ENCODE results near the gene FAM114A2. TPM values are rescaled to one million over a fixed set of nuclear protein-coding genes. Genes with fewer than 3 reads are reported as not detected.

FAM114A2 gene
- total RNA-seq, 2 experiments from 2014 or later: 27.4 to 27.8 TPM

DNA sequence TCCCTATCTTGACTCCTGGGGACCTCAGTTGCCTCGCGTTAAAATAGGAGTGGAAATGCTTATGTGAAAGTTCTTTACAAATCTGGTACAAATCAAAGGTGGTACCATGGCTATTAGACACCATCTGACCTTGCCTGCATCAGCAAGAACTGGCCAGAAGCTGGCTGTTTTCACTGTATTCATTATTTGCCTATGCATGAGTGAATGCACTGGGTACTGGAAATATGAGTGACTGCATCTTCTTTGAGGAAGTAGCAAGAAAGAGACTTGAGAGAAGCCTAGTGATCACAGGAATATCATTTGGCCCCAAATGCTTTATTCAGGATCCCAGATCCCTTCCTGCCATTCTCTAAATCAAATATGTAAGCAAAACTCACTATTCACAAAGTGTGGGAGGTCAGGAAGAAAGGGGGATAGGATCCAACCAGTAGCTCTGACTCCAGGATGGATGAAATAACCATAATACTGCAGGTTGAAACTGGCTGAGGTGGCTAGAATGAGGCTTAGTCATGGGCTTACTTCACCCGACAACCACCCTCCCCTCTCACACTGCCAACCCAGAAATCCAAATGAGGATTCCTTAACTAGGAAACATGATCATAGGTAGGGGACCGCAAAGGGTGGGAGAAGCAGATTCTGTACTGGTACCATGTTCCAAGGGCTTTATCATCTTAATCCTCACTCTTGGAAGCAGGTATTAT is 56.7 kb downstream of the FAM114A2 start:
- intact Hi-C loops (cut with micrococcal nuclease): no loop called here
- no peak overlapping the region for H3K4me3 Mint-ChIP-seq
- no peaks in the 10 kb centered on the region for H3K9me3 Mint-ChIP-seq
- H3K27ac Mint-ChIP-seq: no peak overlapping the region
- no peaks in the 10 kb centered on the region for H3K4me1 Mint-ChIP-seq (ENCODE audit: low read depth)
- H3K36me3 Mint-ChIP-seq: no peaks in the 10 kb centered on the region
- no peaks in the 10 kb centered on the region for H3K27me3 Mint-ChIP-seq
- no peak for DNase-seq
- ChIA-PET POLR2A (no interaction called here), CTCF (interaction anchor here (1.6 kb wide), 1 partner anchor 9 kb away, joined by 4 read pairs; no protein-coding TSS in a partner anchor)

GRCh38 chr5:153979028-153979783 is 59.5 kb downstream of the FAM114A2 start:
- ChIA-PET CTCF (no interaction called here), POLR2A (no interaction called here)
- Mint-ChIP-seq H3K36me3 (no peaks in the 10 kb centered on the region), H3K4me1 (ENCODE audit: low read depth) (no peaks in the 10 kb centered on the region), H3K27me3 (peaks cover 3% of the 10 kb centered on the region), H3K4me3 (no peak overlapping the region), H3K9me3 (no peaks in the 10 kb centered on the region), H3K27ac (no peak overlapping the region)
- intact Hi-C loops (cut with micrococcal nuclease): no loop called here
- no peak for DNase-seq

GRCh38 chr5:153974813-153975163 is 63.9 kb downstream of the FAM114A2 start:
- H3K4me1 Mint-ChIP-seq (ENCODE audit: low read depth): no peaks in the 10 kb centered on the region
- intact Hi-C loops (cut with micrococcal nuclease): loop anchor here (1.0 to 5.0 kb wide), 4 partner anchors 98 to 493 kb away; no protein-coding TSS in a partner anchor
- DNase-seq: no peak
- CTCF ChIA-PET: interaction anchor here (0.6 to 4.3 kb wide), 19 partner anchors 10 to 1443 kb away, joined by 3 to 34 read pairs (median 5); no protein-coding TSS in a partner anchor
- POLR2A ChIA-PET: no interaction called here
- no peaks in the 10 kb centered on the region for H3K36me3 Mint-ChIP-seq
- peaks cover 3% of the 10 kb centered on the region for H3K27me3 Mint-ChIP-seq
- no peak overlapping the region for H3K27ac Mint-ChIP-seq
- H3K4me3 Mint-ChIP-seq: no peak overlapping the region
- no peaks in the 10 kb centered on the region for H3K9me3 Mint-ChIP-seq

GRCh38 chr5:153974131-153974812 is 64.4 kb downstream of the FAM114A2 start:
- H3K36me3 Mint-ChIP-seq: no peaks in the 10 kb centered on the region
- ChIA-PET POLR2A (no interaction called here), CTCF (interaction anchor here (0.7 to 4.3 kb wide), 17 partner anchors 8 to 666 kb away, joined by 3 to 34 read pairs (median 5); no protein-coding TSS in a partner anchor)
- no peaks in the 10 kb centered on the region for H3K4me1 Mint-ChIP-seq (ENCODE audit: low read depth)
- H3K9me3 Mint-ChIP-seq: no peaks in the 10 kb centered on the region
- no peak overlapping the region for H3K4me3 Mint-ChIP-seq
- intact Hi-C loops (cut with micrococcal nuclease): loop anchor here (1.0 to 5.0 kb wide), 4 partner anchors 98 to 493 kb away; no protein-coding TSS in a partner anchor
- no peak overlapping the region for H3K27ac Mint-ChIP-seq
- peak; percentile 35 for DNase-seq
- H3K27me3 Mint-ChIP-seq: peaks cover 3% of the 10 kb centered on the region

DNA sequence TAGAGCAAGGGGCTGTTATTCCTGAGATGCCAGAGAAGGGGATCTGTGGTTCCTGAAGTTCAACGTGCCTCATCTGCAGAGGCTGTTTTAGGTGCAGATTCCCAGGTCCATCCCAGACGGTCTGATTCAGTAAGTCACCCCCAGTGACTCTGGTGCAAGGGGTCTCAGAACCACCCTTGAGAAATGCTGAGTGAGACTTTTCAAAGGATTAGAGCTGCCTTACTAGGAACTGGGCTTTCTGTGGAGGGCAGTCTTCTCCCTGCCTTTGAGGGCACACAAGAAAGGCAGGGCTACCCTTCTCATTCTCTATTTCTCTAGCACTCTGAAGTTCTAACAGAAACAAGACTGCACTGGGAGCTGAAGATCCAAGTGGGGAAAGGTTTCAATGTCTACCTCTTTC is 66.5 kb downstream of the FAM114A2 start:
- DNase-seq: no peak
- H3K27me3 Mint-ChIP-seq: peaks cover 3% of the 10 kb centered on the region
- H3K4me1 Mint-ChIP-seq (ENCODE audit: low read depth): no peaks in the 10 kb centered on the region
- H3K27ac Mint-ChIP-seq: no peak overlapping the region
- H3K9me3 Mint-ChIP-seq: no peaks in the 10 kb centered on the region
- ChIA-PET CTCF (interaction anchor here (2.5 kb wide), 1 partner anchor 432 kb away, joined by 8 read pairs; no protein-coding TSS in a partner anchor), POLR2A (no interaction called here)
- H3K36me3 Mint-ChIP-seq: no peaks in the 10 kb centered on the region
- intact Hi-C loops (cut with micrococcal nuclease): loop anchor here (5.0 kb wide), 1 partner anchor 495 kb away; no protein-coding TSS in a partner anchor
- H3K4me3 Mint-ChIP-seq: no peak overlapping the region

DNA sequence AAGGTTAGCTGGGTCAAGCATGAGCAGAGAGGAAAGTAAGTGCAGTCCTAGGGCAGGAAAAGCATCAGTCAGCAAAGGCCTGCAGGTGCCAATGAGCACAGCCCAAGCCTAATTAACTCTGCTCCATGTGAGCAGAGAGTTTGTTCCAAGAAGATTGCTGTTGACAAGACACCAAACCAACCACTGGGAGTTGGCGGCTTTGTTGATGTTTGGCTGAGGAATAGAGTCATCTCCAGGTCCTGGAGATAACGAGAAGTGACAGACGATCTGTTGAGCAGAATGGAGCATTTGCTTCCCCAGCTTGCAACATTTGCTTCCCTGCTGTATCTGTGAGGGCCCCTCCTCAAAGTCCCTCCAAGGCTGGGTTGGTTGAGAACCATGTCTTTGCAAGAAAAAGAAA is 68.2 kb downstream of the FAM114A2 start:
- CTCF ChIA-PET: interaction anchor here (1.3 to 2.5 kb wide), 2 partner anchors 434 to 1438 kb away, joined by 3 to 8 read pairs; no protein-coding TSS in a partner anchor
- H3K4me3 Mint-ChIP-seq: no peak overlapping the region
- no peak for DNase-seq
- no peaks in the 10 kb centered on the region for H3K36me3 Mint-ChIP-seq
- peaks cover 3% of the 10 kb centered on the region for H3K27me3 Mint-ChIP-seq
- POLR2A ChIA-PET: no interaction called here
- H3K9me3 Mint-ChIP-seq: no peaks in the 10 kb centered on the region
- H3K27ac Mint-ChIP-seq: no peak overlapping the region
- intact Hi-C loops (cut with micrococcal nuclease): loop anchor here (5.0 kb wide), 1 partner anchor 497 kb away; no protein-coding TSS in a partner anchor
- no peaks in the 10 kb centered on the region for H3K4me1 Mint-ChIP-seq (ENCODE audit: low read depth)

GRCh38 chr5:153969563-153969895 is 69.2 kb downstream of the FAM114A2 start:
- CTCF ChIA-PET: no interaction called here

GRCh38 chr5:153968761-153969562 is 69.7 kb downstream of the FAM114A2 start:
- DNase-seq: no peak
- Mint-ChIP-seq H3K4me3 (no peak overlapping the region), H3K4me1 (ENCODE audit: low read depth) (no peaks in the 10 kb centered on the region), H3K27ac (no peak overlapping the region), H3K27me3 (no peaks in the 10 kb centered on the region), H3K36me3 (no peaks in the 10 kb centered on the region), H3K9me3 (no peaks in the 10 kb centered on the region)
- intact Hi-C loops (cut with micrococcal nuclease): loop anchor here (10.0 kb wide), 1 partner anchor 474 kb away; the partner anchor contains the start of gene GRIA1
- CTCF ChIA-PET: interaction anchor here (0.6 to 6.9 kb wide), 4 partner anchors 9 to 1435 kb away, joined by 3 to 49 read pairs (median 3); no protein-coding TSS in a partner anchor
- POLR2A ChIA-PET: no interaction called here

More at GRCh38 chr5:153969563-153969895, 69.2 kb downstream of the FAM114A2 start:
- POLR2A ChIA-PET: no interaction called here
- intact Hi-C loops (cut with micrococcal nuclease): loop anchor here (10.0 kb wide), 1 partner anchor 475 kb away; the partner anchor contains the start of gene GRIA1
- no peaks in the 10 kb centered on the region for H3K27me3 Mint-ChIP-seq
- H3K4me3 Mint-ChIP-seq: no peak overlapping the region
- no peak for DNase-seq
- H3K27ac Mint-ChIP-seq: no peak overlapping the region
- H3K36me3 Mint-ChIP-seq: no peaks in the 10 kb centered on the region
- no peaks in the 10 kb centered on the region for H3K9me3 Mint-ChIP-seq
- H3K4me1 Mint-ChIP-seq (ENCODE audit: low read depth): no peaks in the 10 kb centered on the region

GRCh38 chr5:153964880-153965645 is 73.6 kb downstream of the FAM114A2 start:
- Mint-ChIP-seq H3K9me3 (no peaks in the 10 kb centered on the region), H3K27ac (no peak overlapping the region), H3K4me3 (no peak overlapping the region), H3K27me3 (no peaks in the 10 kb centered on the region), H3K36me3 (no peaks in the 10 kb centered on the region), H3K4me1 (ENCODE audit: low read depth) (peaks cover 9% of the 10 kb centered on the region)
- ChIA-PET POLR2A (no interaction called here), CTCF (interaction anchor here (0.5 to 6.9 kb wide), 24 partner anchors 9 to 1822 kb away, joined by 3 to 49 read pairs (median 4); no protein-coding TSS in a partner anchor)
- peak; percentile 57 for DNase-seq
- intact Hi-C loops (cut with micrococcal nuclease): loop anchor here (2.0 to 10.0 kb wide), 2 partner anchors 470 to 1432 kb away; partner anchors contain the start of gene GRIA1

- intact Hi-C loops (cut with micrococcal nuclease): loop anchor here (2.0 to 10.0 kb wide), 2 partner anchors 470 to 1432 kb away; partner anchors contain the start of gene GRIA1
Measured at GRCh38 chr5:153964191-153964879, 74.4 kb downstream of the FAM114A2 start.

More at GRCh38 chr5:153964191-153964879, 74.4 kb downstream of the FAM114A2 start:
- Mint-ChIP-seq H3K9me3 (no peaks in the 10 kb centered on the region), H3K4me3 (no peak overlapping the region), H3K27me3 (no peaks in the 10 kb centered on the region), H3K27ac (no peak overlapping the region), H3K36me3 (no peaks in the 10 kb centered on the region), H3K4me1 (ENCODE audit: low read depth) (peaks cover 9% of the 10 kb centered on the region)
- CTCF ChIA-PET: interaction anchor here (0.5 to 6.9 kb wide), 23 partner anchors 8 to 1822 kb away, joined by 3 to 49 read pairs (median 4); no protein-coding TSS in a partner anchor
- POLR2A ChIA-PET: no interaction called here
- DNase-seq: no peak

Measured in activated CD4-positive, alpha-beta memory T cell treated with anti-CD3 and anti-CD28 coated beads for 36 hours (primary cell).